Endodermal cell (in vitro differentiated cells): ENCODE measurements around the gene TMPRSS9. TPM values are rescaled to one million over a fixed set of nuclear protein-coding genes. Genes with fewer than 3 reads are reported as not detected.

Experiments
- DNase-seq: peaks from one replicate; pipeline ENCODE4 v3.0.0-alpha.2; 2017
- H3K27ac ChIP-seq: 2 replicates; pipeline ENCODE4 v1.5.1; 2013; ENCODE audit warnings: mild to moderate bottlenecking, low read depth, low read length, moderate library complexity
- H3K27me3 ChIP-seq: 2 replicates; pipeline ENCODE4 v1.6.1; 2013; ENCODE audit warnings: mild to moderate bottlenecking, low read length, moderate library complexity; ENCODE audit not compliant: insufficient read depth, control insufficient read depth, poor library complexity, severe bottlenecking
- H3K36me3 ChIP-seq: 2 replicates; pipeline ENCODE4 v1.7.0; 2013; ENCODE audit warnings: mild to moderate bottlenecking, low read length, moderate library complexity; ENCODE audit not compliant: control insufficient read depth, insufficient read depth
- H3K4me1 ChIP-seq: one replicate; pipeline ENCODE4 v1.7.0; 2013; ENCODE audit warnings: low read length; ENCODE audit not compliant: control insufficient read depth, insufficient read depth
- H3K4me3 ChIP-seq: 2 replicates; pipeline ENCODE4 v1.5.1; 2013; ENCODE audit warnings: mild to moderate bottlenecking, low read length, moderate library complexity
- H3K9ac ChIP-seq: 2 replicates; pipeline ENCODE4 v1.6.1; 2013; ENCODE audit warnings: mild to moderate bottlenecking, low read length, moderate library complexity; ENCODE audit not compliant: poor library complexity, severe bottlenecking; ENCODE audit errors: extremely low read depth
- H3K9me3 ChIP-seq: 2 replicates; pipeline ENCODE4 v1.6.1; 2013; ENCODE audit warnings: mild to moderate bottlenecking, low read length, moderate library complexity; ENCODE audit not compliant: control insufficient read depth
- H3K27ac Mint-ChIP-seq: 2 replicates; pipeline ENCODE4 v1.8.0; 2020; ENCODE audit warnings: mixed read lengths
- H3K27me3 Mint-ChIP-seq: 2 replicates; pipeline ENCODE4 v1.8.0; 2021; ENCODE audit warnings: mild to moderate bottlenecking, mixed read lengths; ENCODE audit not compliant: insufficient read depth
- H3K36me3 Mint-ChIP-seq: 2 replicates; pipeline ENCODE4 v1.8.0; 2020; ENCODE audit warnings: low read depth, mixed read lengths
- H3K4me1 Mint-ChIP-seq: 2 replicates; pipeline ENCODE4 v1.8.0; 2020; ENCODE audit warnings: mixed read lengths
- H3K4me3 Mint-ChIP-seq: 2 replicates; pipeline ENCODE4 v1.8.0; 2020; ENCODE audit warnings: mild to moderate bottlenecking, moderate library complexity, mixed read lengths
- H3K9me3 Mint-ChIP-seq: 2 replicates; pipeline ENCODE4 v1.8.0; 2020; ENCODE audit warnings: mild to moderate bottlenecking, mixed read lengths
- WGBS, 2 experiments: methylation state at CpG; one replicate each; pipeline versions ENCODE4 v1.1.5 to v1.1.7; 2013; ENCODE audit warnings: missing lambda C conversion rate in 2 of 2, mixed read lengths in 1 of 2; ENCODE audit not compliant: insufficient coverage in 1 of 2, insufficient read length in 1 of 2; 5-methylcytosine and 5-hydroxymethylcytosine counted together
- total RNA-seq, 2 donors: library from RNA; stranded (reverse); fragmentation: NEBNext Ultra II Directional in 1 of 2; extraction: Animal tissue kit (Norgen Biotek cat#: 25700) in 1 of 2; gene quantifications; 2 replicates in 1 of 2; 3 replicates in 1 of 2; pipeline ENCODE4 v1.2.1, GENCODE V29; 2021
- TF ChIP-seq, protein P1 (sequence below): fragments of 200-600 bp; sonication (generic); conservative IDR thresholded peaks from 2 replicates; pipeline ENCODE4 v1.5.0; 2021; ENCODE audit warnings: antibody characterized with exemption, mild to moderate bottlenecking

Gene TMPRSS9
- total RNA-seq, 2 donors from 2014 or later: 0.73 to 1.2 TPM

DNA sequence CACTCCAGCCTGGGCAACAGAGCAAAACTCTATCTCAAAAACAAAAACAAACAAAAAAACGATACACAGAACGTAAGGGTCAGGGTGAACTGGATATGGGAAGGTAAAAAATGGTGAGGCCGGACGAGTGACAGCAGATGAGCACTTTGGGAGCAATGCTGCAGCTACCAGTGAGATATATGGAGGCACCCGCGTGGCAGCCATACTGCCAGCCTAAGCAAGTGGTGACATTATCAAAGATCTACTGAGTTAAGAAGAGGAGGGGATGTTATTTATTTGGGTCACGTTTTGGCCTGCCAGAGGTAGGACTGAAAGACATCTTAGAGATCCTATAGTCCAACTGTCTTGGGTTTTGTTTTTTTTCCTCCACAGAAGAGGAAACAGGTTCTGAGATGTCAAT lies 53.1 kb downstream of the TMPRSS9 start:
- Histone ChIP-seq H3K4me1 (no peaks in the 10 kb centered on the region), H3K4me3 (no peak overlapping the region), H3K27ac (no peak overlapping the region), H3K9me3 (peaks cover 6% of the 10 kb centered on the region), H3K27me3 (no peaks in the 10 kb centered on the region), H3K36me3 (no peaks in the 10 kb centered on the region), H3K9ac (no peak overlapping the region)
- H3K27me3 Mint-ChIP-seq: peaks cover 21% of the 10 kb centered on the region
- peaks cover 7% of the 10 kb centered on the region for H3K36me3 Mint-ChIP-seq
- no peaks in the 10 kb centered on the region for H3K4me1 Mint-ChIP-seq
- H3K4me3 Mint-ChIP-seq: no peak overlapping the region
- H3K9me3 Mint-ChIP-seq: peaks cover 14% of the 10 kb centered on the region
- H3K27ac Mint-ChIP-seq: no peak overlapping the region
- no peak for DNase-seq
- 85 to 93% methylated on average over 6 to 7 of the region's 7 CpGs for WGBS, 2 experiments
- TF ChIP-seq, protein P1, sequence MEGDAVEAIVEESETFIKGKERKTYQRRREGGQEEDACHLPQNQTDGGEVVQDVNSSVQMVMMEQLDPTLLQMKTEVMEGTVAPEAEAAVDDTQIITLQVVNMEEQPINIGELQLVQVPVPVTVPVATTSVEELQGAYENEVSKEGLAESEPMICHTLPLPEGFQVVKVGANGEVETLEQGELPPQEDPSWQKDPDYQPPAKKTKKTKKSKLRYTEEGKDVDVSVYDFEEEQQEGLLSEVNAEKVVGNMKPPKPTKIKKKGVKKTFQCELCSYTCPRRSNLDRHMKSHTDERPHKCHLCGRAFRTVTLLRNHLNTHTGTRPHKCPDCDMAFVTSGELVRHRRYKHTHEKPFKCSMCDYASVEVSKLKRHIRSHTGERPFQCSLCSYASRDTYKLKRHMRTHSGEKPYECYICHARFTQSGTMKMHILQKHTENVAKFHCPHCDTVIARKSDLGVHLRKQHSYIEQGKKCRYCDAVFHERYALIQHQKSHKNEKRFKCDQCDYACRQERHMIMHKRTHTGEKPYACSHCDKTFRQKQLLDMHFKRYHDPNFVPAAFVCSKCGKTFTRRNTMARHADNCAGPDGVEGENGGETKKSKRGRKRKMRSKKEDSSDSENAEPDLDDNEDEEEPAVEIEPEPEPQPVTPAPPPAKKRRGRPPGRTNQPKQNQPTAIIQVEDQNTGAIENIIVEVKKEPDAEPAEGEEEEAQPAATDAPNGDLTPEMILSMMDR: no peak

DNA sequence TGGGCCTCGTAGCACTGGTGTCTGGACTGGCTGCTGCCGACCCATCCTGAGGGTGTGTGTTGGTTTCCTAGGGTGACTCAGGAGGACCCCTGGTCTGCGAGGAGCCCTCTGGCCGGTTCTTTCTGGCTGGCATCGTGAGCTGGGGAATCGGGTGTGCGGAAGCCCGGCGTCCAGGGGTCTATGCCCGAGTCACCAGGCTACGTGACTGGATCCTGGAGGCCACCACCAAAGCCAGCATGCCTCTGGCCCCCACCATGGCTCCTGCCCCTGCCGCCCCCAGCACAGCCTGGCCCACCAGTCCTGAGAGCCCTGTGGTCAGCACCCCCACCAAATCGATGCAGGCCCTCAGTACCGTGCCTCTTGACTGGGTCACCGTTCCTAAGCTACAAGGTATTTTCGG lies 53.6 kb downstream of the TMPRSS9 start:
- no peaks in the 10 kb centered on the region for H3K4me1 ChIP-seq
- no peak overlapping the region for H3K27ac ChIP-seq
- DNase-seq: no peak
- H3K4me3 Mint-ChIP-seq: no peak overlapping the region
- H3K9me3 Mint-ChIP-seq: peaks cover 14% of the 10 kb centered on the region
- 93 to 95% methylated on average over 10 to 16 of the region's 16 CpGs for WGBS, 2 experiments
- no peak overlapping the region for H3K27ac Mint-ChIP-seq
- TF ChIP-seq, protein P1: no peak
- H3K36me3 ChIP-seq: no peaks in the 10 kb centered on the region
- no peak overlapping the region for H3K9ac ChIP-seq
- peaks cover 21% of the 10 kb centered on the region for H3K27me3 Mint-ChIP-seq
- H3K36me3 Mint-ChIP-seq: peaks cover 7% of the 10 kb centered on the region
- H3K4me3 ChIP-seq: no peak overlapping the region
- no peaks in the 10 kb centered on the region for H3K27me3 ChIP-seq
- peaks cover 6% of the 10 kb centered on the region for H3K9me3 ChIP-seq
- H3K4me1 Mint-ChIP-seq: no peaks in the 10 kb centered on the region

DNA sequence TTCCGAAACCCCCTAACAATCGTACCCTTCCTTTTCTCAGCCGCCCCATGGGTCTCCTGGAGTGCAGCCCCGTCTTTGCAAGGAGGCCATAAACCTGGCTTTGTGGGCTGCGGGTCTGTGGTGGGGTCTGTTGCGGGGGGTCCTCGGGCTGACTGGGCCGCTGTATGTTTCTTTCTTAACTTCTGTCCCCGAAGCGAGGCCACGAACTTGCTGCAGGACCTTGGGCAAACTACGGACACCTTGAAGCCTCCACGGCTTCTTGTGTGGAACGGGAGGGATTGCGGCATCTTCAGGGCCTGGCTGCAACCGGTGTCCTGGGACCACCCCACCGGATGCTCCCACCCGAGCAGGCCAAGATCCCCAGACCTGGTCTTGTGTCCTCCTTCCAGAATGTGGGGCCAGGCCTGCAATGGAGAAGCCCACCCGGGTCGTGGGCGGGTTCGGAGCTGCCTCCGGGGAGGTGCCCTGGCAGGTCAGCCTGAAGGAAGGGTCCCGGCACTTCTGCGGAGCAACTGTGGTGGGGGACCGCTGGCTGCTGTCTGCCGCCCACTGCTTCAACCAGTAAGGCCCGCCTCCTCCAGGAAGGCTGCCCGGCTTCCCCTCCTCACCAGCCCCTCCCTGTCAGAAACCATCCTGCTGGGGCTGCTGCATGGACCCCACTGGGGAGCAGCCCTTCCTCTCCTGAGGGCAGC lies 55.4 kb downstream of the TMPRSS9 start:
- H3K36me3 Mint-ChIP-seq: peaks cover 7% of the 10 kb centered on the region
- Histone ChIP-seq H3K27ac (no peak overlapping the region), H3K4me3 (no peak overlapping the region), H3K9ac (no peak overlapping the region), H3K36me3 (no peaks in the 10 kb centered on the region), H3K9me3 (no peaks in the 10 kb centered on the region), H3K27me3 (no peaks in the 10 kb centered on the region), H3K4me1 (no peaks in the 10 kb centered on the region)
- H3K27me3 Mint-ChIP-seq: peaks cover 13% of the 10 kb centered on the region
- DNase-seq: peak; percentile 60
- TF ChIP-seq, protein P1: no peak
- no peaks in the 10 kb centered on the region for H3K4me1 Mint-ChIP-seq
- peaks cover 6% of the 10 kb centered on the region for H3K9me3 Mint-ChIP-seq
- WGBS, 2 experiments: 92 to 97% methylated on average over 15 to 29 of the region's 29 CpGs
- no peak overlapping the region for H3K4me3 Mint-ChIP-seq
- no peak overlapping the region for H3K27ac Mint-ChIP-seq
